B cell (primary cell): Measurements from ENCODE around the gene TP53BP2. TPM values are rescaled to one million over a fixed set of nuclear protein-coding genes. Genes with fewer than 3 reads are reported as not detected.
A peak's percentile ranks its signal among the peaks of the same experiment; 100 is the strongest.
"Not testable (repeated sequence)": the region's sequence is repeated elsewhere in the genome, so short reads cannot be mapped to it uniquely, and the experiment has no call there.

Source experiments
- ATAC-seq: fragments of 200-7000 bp; cut with Tn5 transposase; one replicate; pipeline ENCODE4 v1.10.0; 2021; ENCODE audit warnings: low read depth, mild to moderate bottlenecking, moderate number of reproducible peaks, moderate library complexity
- CTCF ChIA-PET: fragments of 350-600 bp; sonication (Branson Sonifier 250); formaldehyde crosslinking; loops from one replicate; lab custom pipeline; 2021; ENCODE audit warnings: antibody characterized with exemption, inconsistent platforms; lab: Charles Lee
- POLR2A ChIA-PET: fragments of 350-600 bp; sonication (Branson Sonifier 250); formaldehyde crosslinking; loops from one replicate; lab custom pipeline; 2021; ENCODE audit warnings: antibody characterized with exemption; lab: Charles Lee
- DNase-seq: peaks from one replicate; pipeline ENCODE4 v3.0.0; 2013
- H2AFZ ChIP-seq: 2 replicates; pipeline ENCODE4 v1.6.1; 2012; ENCODE audit warnings: mild to moderate bottlenecking, low read depth, low read length; ENCODE audit not compliant: insufficient read depth, poor library complexity, severe bottlenecking
- H3K27ac ChIP-seq, 2 donors: 1 replicate in 1 of 2; 2 replicates in 1 of 2; pipeline ENCODE4 v1.5.1; 2012 to 2013; ENCODE audit warnings: low read length in 2 of 2, mild to moderate bottlenecking in 2 of 2, moderate library complexity in 1 of 2
- H3K27me3 ChIP-seq, 4 experiments: fragments of 200-600 bp in 1 of 4; sonication (generic) in 1 of 4; replicated peaks in 1 of 4; 1 replicate in 2 of 4; 2 replicates in 2 of 4; pipeline versions ENCODE4 v1.6.1 to v1.7.0; 2013 to 2016; ENCODE audit warnings: low read length in 3 of 4, mild to moderate bottlenecking in 2 of 4, mixed read lengths in 1 of 4, moderate library complexity in 1 of 4; ENCODE audit not compliant: insufficient read depth in 4 of 4, control insufficient read depth in 3 of 4; ENCODE audit errors: control extremely low read depth in 1 of 4
- H3K36me3 ChIP-seq, 2 experiments: replicated peaks in 1 of 2; 1 replicate in 1 of 2; 2 replicates in 1 of 2; pipeline versions ENCODE4 v1.6.1 to v1.7.1; 2013; ENCODE audit warnings: low read length in 1 of 2; ENCODE audit not compliant: insufficient read depth in 2 of 2, control insufficient read depth in 1 of 2; ENCODE audit errors: control extremely low read depth in 1 of 2, extremely low read depth in 1 of 2
- H3K4me1 ChIP-seq, 2 donors: fragments of 200-600 bp in 1 of 2; sonication (generic) in 1 of 2; 1 replicate in 1 of 2; 2 replicates in 1 of 2; pipeline versions ENCODE4 v1.5.1 to v1.6.1; 2013 to 2017; ENCODE audit warnings: low read length in 2 of 2; ENCODE audit not compliant: control insufficient read depth in 2 of 2, insufficient read depth in 2 of 2
- H3K4me2 ChIP-seq: replicated peaks from 2 replicates; pipeline ENCODE3; 2012; ENCODE audit warnings: mild to moderate bottlenecking, low read depth, low read length; ENCODE audit not compliant: poor library complexity, severe bottlenecking
- H3K4me3 ChIP-seq, 5 experiments: fragments of 200-600 bp in 1 of 5; sonication (generic) in 1 of 5; 1 replicate in 3 of 5; 2 replicates in 2 of 5; pipeline versions ENCODE4 v1.5.1 to v1.7.0; 2011 to 2016; ENCODE audit warnings: low read length in 4 of 5, mild to moderate bottlenecking in 4 of 5, low read depth in 2 of 5, control low read depth in 1 of 5, moderate library complexity in 1 of 5; ENCODE audit not compliant: insufficient read depth in 1 of 5; ENCODE audit errors: control extremely low read depth in 1 of 5, extremely low read depth in 1 of 5
- H3K79me2 ChIP-seq: fragments of 200-600 bp; sonication (generic); one replicate; pipeline ENCODE4 v1.6.0; 2016; ENCODE audit warnings: low read length; ENCODE audit not compliant: control insufficient read depth, insufficient read depth
- H3K9ac ChIP-seq: fragments of 200-600 bp; sonication (generic); 2 replicates; pipeline ENCODE4 v1.6.1; 2017; ENCODE audit warnings: mild to moderate bottlenecking, low read length, moderate library complexity
- H3K9me3 ChIP-seq, 3 donors: one replicate each; pipeline versions ENCODE4 v1.6.1 to v1.7.1; 2013; ENCODE audit warnings: low read length in 2 of 3; ENCODE audit not compliant: control insufficient read depth in 2 of 3, insufficient read depth in 1 of 3; ENCODE audit errors: control extremely low read depth in 1 of 3
- H4K20me1 ChIP-seq: 2 replicates; pipeline ENCODE4 v1.6.0; 2012; ENCODE audit warnings: mild to moderate bottlenecking, low read length; ENCODE audit not compliant: insufficient read depth, control insufficient read depth, poor library complexity, severe bottlenecking
- H3K27ac Mint-ChIP-seq: one replicate; pipeline ENCODE4 v1.8.0; 2021; ENCODE audit warnings: mixed read lengths
- H3K27me3 Mint-ChIP-seq: one replicate; pipeline ENCODE4 v1.8.0; 2021; ENCODE audit warnings: mixed read lengths
- H3K4me1 Mint-ChIP-seq: one replicate; pipeline ENCODE4 v1.8.0; 2021; ENCODE audit warnings: mixed read lengths
- H3K4me3 Mint-ChIP-seq: one replicate; pipeline ENCODE4 v1.8.0; 2021; ENCODE audit warnings: mixed read lengths
- H3K9me3 Mint-ChIP-seq: one replicate; pipeline ENCODE4 v1.8.0; 2022; ENCODE audit warnings: mixed read lengths; ENCODE audit not compliant: insufficient read depth
- CTCF ChIP-seq: fragments of 200-600 bp; IDR thresholded peaks from one replicate; pipeline ENCODE4 v1.8.0; 2022; ENCODE audit warnings: antibody characterized with exemption, mild to moderate bottlenecking
- EZH2 ChIP-seq: IDR thresholded peaks from 2 replicates; pipeline ENCODE4 v1.6.1; 2012; ENCODE audit warnings: borderline replicate concordance, low read depth, mild to moderate bottlenecking, moderate library complexity, low read length; ENCODE audit not compliant: insufficient read depth, poor library complexity, severe bottlenecking
- WGBS: methylation state at CpG from one replicate; pipeline ENCODE4 v1.1.5; 2013; ENCODE audit warnings: missing lambda C conversion rate; ENCODE audit not compliant: insufficient coverage; 5-methylcytosine and 5-hydroxymethylcytosine counted together
- intact Hi-C: fragments of 100-400 bp; cut with micrococcal nuclease; formaldehyde crosslinking; loops from one replicate; pipeline ENCODE4 v1.10.0; 2022
- polyA plus RNA-seq: library from polyadenylated mRNA; depleted of rRNA; stranded (reverse); fragments of >200 nt; gene quantifications from 2 replicates; pipeline ENCODE4 v1.2.3, GENCODE V29; 2012
- total RNA-seq, 2 donors: library from RNA; stranded (reverse); fragments of 120-200 nt in 1 of 2; gene quantifications; 1 replicate in 1 of 2; 2 replicates in 1 of 2; pipeline versions ENCODE4 v1.2.3 to v1.2.4, GENCODE V29; 2013 to 2022

The TP53BP2 gene
- total and polyA plus RNA-seq, 2 donors (not counting 1 experiment from before 2014, with no cell fraction given) = 10.8 to 40.0 TPM

DNA sequence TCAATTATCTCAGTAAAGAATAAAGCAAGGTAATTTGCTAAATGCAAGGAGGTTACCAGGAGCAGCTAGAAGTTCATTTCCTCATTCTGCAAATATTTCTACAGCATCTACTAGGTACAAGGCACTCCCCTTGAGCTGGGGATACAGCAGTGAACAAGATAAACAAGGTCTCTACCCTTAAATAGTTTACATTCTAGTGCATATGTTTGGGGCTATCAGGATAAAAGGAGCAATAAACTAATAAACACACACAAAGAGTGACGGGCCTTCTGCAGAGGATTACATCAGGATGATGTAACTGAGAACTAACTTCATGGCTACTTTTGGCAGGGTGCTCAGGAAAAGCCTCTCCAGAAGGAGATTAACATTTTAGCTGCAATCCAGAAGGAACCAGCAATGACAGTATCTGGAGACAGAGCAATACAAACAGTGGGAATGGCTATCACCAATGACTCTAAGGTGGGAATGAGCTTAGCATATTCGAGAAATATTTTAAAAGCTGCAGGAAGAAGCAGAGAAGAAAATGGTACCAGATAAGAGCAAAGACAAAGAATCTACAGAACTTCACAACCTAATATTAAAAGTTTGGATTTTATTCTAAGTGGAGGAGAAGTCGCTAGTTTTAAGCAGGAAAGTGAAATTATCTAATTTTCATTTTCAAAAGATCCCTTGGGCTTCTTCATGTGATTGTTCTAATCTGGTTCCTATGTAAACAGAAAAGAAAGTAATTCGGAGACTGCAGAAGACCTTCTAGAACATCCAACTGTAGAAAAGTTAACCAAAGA is 25.8 kb downstream of the TP53BP2 start:
- DNase-seq (no peak), ATAC-seq (no peak)
- H3K27me3 ChIP-seq = no peaks in the 10 kb centered on the region
- ChIA-PET CTCF (interaction anchor here (3.0 kb wide), 1 partner anchor 8 kb away, joined by 12 read pairs; no protein-coding TSS in a partner anchor), POLR2A (no interaction called here)
- no peak overlapping the region for H3K4me2 ChIP-seq
- H3K9me3 ChIP-seq = no peaks in the 10 kb centered on the region
- TF ChIP-seq CTCF (no peak), EZH2 (no peak)
- H3K79me2 ChIP-seq = peaks cover 53% of the 10 kb centered on the region
- intact Hi-C loops = no loop called here
- no peak overlapping the region for H3K27ac ChIP-seq
- peaks cover 8 to 17% of the 10 kb centered on the region in 2 experiments for H3K36me3 ChIP-seq
- H3K4me1 ChIP-seq = peaks cover 16 to 19% of the 10 kb centered on the region in 2 donors
- Mint-ChIP-seq H3K4me3 (no peak overlapping the region), H3K4me1 (peaks cover 29% of the 10 kb centered on the region), H3K9me3 (no peaks in the 10 kb centered on the region), H3K27ac (peak overlapping the region; percentile 12), H3K27me3 (no peaks in the 10 kb centered on the region)
- no peak overlapping the region for H2AFZ ChIP-seq
- H3K9ac ChIP-seq = no peak overlapping the region
- peaks cover 31% of the 10 kb centered on the region for H4K20me1 ChIP-seq
- 100% methylated on average over 1 of the region's 4 CpGs for WGBS
- no peak overlapping the region for H3K4me3 ChIP-seq

DNA sequence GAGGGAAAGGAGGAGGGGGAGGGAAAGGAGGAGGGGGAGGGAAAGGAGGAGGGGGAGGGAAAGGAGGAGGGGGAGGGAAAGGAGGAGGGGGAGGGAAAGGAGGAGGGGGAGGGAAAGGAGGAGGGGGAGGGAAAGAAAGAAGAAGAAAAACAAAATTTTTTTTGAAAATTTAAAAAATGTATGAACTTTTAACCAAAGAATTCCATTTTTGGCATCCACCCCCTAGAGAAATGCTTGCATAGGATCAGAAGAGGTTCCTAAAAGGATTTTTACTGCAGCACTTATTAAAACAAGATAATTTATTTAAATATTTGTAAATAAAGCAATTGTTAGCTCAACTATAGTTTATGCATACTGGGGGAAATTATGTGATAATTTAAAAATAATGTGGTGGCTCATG is 28.5 kb downstream of the TP53BP2 start:
- intact Hi-C loops, H3K9ac ChIP-seq, H3K27me3 Mint-ChIP-seq, H3K9me3 Mint-ChIP-seq, H2AFZ ChIP-seq, H3K4me3 ChIP-seq, H3K27me3 ChIP-seq, DNase-seq, H3K4me2 ChIP-seq, H3K4me3 Mint-ChIP-seq, H3K4me1 ChIP-seq, H3K9me3 ChIP-seq, H3K27ac ChIP-seq, H3K27ac Mint-ChIP-seq, ATAC-seq, POLR2A ChIA-PET: not testable (repeated sequence)
- Histone ChIP-seq H4K20me1 (peaks cover 11% of the 10 kb centered on the region), H3K79me2 (peaks cover 33% of the 10 kb centered on the region), H3K36me3 (peaks cover 15 to 32% of the 10 kb centered on the region in 2 experiments)
- CTCF ChIA-PET = interaction anchor here (0.7 kb wide), 1 partner anchor 12 kb away, joined by 4 read pairs; no protein-coding TSS in a partner anchor
- peaks cover 14% of the 10 kb centered on the region for H3K4me1 Mint-ChIP-seq
